ENCODE results near the gene HNRNPAB. TPM values are rescaled to one million over a fixed set of nuclear protein-coding genes. Genes with fewer than 3 reads are reported as not detected.

The HNRNPAB gene
- total and polyA plus RNA-seq, 2 experiments from 2014 or later: 85.2 to 175 TPM

DNA sequence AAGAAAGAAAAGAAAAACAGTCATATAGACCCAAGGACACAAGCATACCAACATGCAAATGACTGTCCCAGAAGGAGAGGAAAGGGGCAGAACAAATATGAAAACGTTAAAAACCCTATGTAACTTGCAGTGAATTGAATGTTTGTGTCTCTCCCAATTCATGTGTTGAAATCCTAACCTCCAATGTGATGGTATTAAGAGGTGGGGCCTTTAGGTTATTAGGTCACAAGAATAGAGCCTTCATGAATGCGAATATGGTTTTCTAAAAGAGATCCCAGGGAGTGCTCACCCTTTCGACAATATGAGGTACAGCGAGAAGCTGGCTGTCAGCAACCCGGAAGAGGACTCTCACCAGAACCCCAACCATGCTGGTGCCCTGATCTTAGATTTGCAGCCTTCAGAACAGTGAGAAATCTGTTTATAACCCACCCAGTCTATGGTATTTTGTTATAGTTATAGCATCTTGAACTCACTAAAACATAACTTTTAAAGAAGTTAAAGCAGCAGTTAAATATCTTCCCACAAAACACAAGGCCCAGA lies 14.0 kb downstream of the HNRNPAB start:
- WGBS (ENCODE audit: low lambda C conversion rate, missing lambda C conversion rate): 76% methylated on average over 5 of the region's 5 CpGs
- Histone ChIP-seq H3K9me3 (ENCODE audit: low read depth) (no peaks in the 10 kb centered on the region), H3K4me3 (no peak overlapping the region), H3K79me2 (no peaks in the 10 kb centered on the region), H2AFZ (no peak overlapping the region), H3K9me2 (replicated peaks; ENCODE audit: insufficient read depth) (no peaks in the 10 kb centered on the region), H3K4me2 (no peak overlapping the region), H3K4me1 (ENCODE audit: insufficient read depth) (peaks cover 10% of the 10 kb centered on the region), H3K36me3 (replicated peaks; ENCODE audit: insufficient read depth, low read depth) (no peaks in the 10 kb centered on the region), H3K27ac (no peak overlapping the region), H4K20me1 (ENCODE audit: insufficient read depth, poor library complexity, severe bottlenecking) (peaks cover 14% of the 10 kb centered on the region), H3K27me3 (no peaks in the 10 kb centered on the region)
- no peak for DNase-seq (ENCODE audit: low spot score)
- TF ChIP-seq EZH2phosphoT487 (IDR thresholded peaks at IDR 0.05; ENCODE audit: low read depth, severe bottlenecking, unreplicated experiment) (no peak), EZH2 (IDR thresholded peaks at IDR 0.05; ENCODE audit: borderline replicate concordance) (no peak)
- TF ChIP-seq, protein P1, sequence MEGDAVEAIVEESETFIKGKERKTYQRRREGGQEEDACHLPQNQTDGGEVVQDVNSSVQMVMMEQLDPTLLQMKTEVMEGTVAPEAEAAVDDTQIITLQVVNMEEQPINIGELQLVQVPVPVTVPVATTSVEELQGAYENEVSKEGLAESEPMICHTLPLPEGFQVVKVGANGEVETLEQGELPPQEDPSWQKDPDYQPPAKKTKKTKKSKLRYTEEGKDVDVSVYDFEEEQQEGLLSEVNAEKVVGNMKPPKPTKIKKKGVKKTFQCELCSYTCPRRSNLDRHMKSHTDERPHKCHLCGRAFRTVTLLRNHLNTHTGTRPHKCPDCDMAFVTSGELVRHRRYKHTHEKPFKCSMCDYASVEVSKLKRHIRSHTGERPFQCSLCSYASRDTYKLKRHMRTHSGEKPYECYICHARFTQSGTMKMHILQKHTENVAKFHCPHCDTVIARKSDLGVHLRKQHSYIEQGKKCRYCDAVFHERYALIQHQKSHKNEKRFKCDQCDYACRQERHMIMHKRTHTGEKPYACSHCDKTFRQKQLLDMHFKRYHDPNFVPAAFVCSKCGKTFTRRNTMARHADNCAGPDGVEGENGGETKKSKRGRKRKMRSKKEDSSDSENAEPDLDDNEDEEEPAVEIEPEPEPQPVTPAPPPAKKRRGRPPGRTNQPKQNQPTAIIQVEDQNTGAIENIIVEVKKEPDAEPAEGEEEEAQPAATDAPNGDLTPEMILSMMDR (IDR thresholded peaks at IDR 0.05; ENCODE audit: poor library complexity): no peak

DNA sequence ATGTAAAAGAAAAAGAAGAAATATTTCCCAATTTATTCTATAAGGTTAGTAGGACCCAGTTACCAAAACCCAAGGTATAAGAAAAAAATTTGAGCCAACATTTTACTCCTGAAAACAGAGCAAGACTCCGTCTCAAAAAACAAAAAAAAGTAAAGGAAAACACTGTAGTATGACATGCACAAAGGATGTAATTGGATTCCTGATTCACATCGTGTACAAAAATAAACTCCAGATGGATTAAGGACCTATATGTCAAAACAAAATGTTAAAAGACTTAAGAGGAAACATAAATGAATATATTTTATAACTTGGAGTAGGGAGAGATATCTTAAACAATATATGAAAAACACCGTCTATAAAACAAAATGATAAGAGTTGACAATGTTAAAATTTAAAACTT lies 14.5 kb downstream of the HNRNPAB start:
- DNase-seq (ENCODE audit: low spot score): no peak
- no peaks in the 10 kb centered on the region for H3K36me3 ChIP-seq (replicated peaks; ENCODE audit: insufficient read depth, low read depth)
- peaks cover 8% of the 10 kb centered on the region for H3K4me1 ChIP-seq (ENCODE audit: insufficient read depth)
- WGBS (ENCODE audit: low lambda C conversion rate, missing lambda C conversion rate): 73% methylated on average over 3 of the region's 3 CpGs
- no peaks in the 10 kb centered on the region for H3K9me3 ChIP-seq (ENCODE audit: low read depth)
- H3K27me3 ChIP-seq: no peaks in the 10 kb centered on the region
- peaks cover 14% of the 10 kb centered on the region for H4K20me1 ChIP-seq (ENCODE audit: insufficient read depth, poor library complexity, severe bottlenecking)
- H3K79me2 ChIP-seq: no peaks in the 10 kb centered on the region
- H2AFZ ChIP-seq: no peak overlapping the region
- H3K9me2 ChIP-seq (replicated peaks; ENCODE audit: insufficient read depth): no peaks in the 10 kb centered on the region
- H3K27ac ChIP-seq: no peak overlapping the region
- TF ChIP-seq EZH2 (IDR thresholded peaks at IDR 0.05; ENCODE audit: borderline replicate concordance) (no peak), EZH2phosphoT487 (IDR thresholded peaks at IDR 0.05; ENCODE audit: low read depth, severe bottlenecking, unreplicated experiment) (no peak)
- TF ChIP-seq, protein P1 (IDR thresholded peaks at IDR 0.05; ENCODE audit: poor library complexity): no peak
- no peak overlapping the region for H3K4me3 ChIP-seq
- H3K4me2 ChIP-seq: no peak overlapping the region

DNA sequence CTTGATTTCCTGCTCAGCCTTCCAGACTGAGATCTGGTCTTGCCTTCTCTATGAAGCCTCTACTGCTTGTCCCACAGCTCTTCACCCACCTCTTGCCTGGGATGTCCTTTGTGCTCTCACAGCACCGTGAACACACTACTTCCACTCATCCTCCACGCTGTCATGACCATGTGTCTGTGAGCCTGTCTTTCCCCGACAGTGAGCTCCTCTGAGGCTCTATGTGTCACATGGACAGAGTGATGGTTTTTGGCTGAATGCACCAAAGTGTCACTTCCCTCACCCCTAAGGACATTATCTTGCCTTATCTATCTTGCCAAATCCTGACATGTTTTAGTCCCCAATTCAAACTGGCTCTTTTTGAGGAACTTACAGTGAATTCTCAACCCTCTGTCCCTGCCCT lies 16.9 kb downstream of the HNRNPAB start:
- Histone ChIP-seq H2AFZ (no peak overlapping the region), H3K4me2 (no peak overlapping the region), H3K4me1 (ENCODE audit: insufficient read depth) (no peaks in the 10 kb centered on the region), H3K9me2 (replicated peaks; ENCODE audit: insufficient read depth) (no peaks in the 10 kb centered on the region), H3K4me3 (no peak overlapping the region), H3K27me3 (no peaks in the 10 kb centered on the region), H3K36me3 (replicated peaks; ENCODE audit: insufficient read depth, low read depth) (no peaks in the 10 kb centered on the region), H3K9me3 (ENCODE audit: low read depth) (no peaks in the 10 kb centered on the region), H4K20me1 (ENCODE audit: insufficient read depth, poor library complexity, severe bottlenecking) (peaks cover 9% of the 10 kb centered on the region), H3K79me2 (peaks cover 3% of the 10 kb centered on the region), H3K27ac (no peak overlapping the region)
- no peak for DNase-seq (ENCODE audit: low spot score)
- TF ChIP-seq, protein P1 (IDR thresholded peaks at IDR 0.05; ENCODE audit: poor library complexity): no peak
- TF ChIP-seq EZH2phosphoT487 (IDR thresholded peaks at IDR 0.05; ENCODE audit: low read depth, severe bottlenecking, unreplicated experiment): no peak
- no peak for TF ChIP-seq EZH2 (IDR thresholded peaks at IDR 0.05; ENCODE audit: borderline replicate concordance)
- WGBS (ENCODE audit: low lambda C conversion rate, missing lambda C conversion rate): 95% methylated on average over 3 of the region's 3 CpGs
